ENCODE measurements around the gene DYDC1. TPM values are rescaled to one million over a fixed set of nuclear protein-coding genes. Genes with fewer than 3 reads are reported as not detected.
A peak's percentile ranks its signal among the peaks of the same experiment; 100 is the strongest.

DYDC1 gene
- total and polyA plus RNA-seq, 4 donors, result 0.23 TPM; not detected in 3

DNA sequence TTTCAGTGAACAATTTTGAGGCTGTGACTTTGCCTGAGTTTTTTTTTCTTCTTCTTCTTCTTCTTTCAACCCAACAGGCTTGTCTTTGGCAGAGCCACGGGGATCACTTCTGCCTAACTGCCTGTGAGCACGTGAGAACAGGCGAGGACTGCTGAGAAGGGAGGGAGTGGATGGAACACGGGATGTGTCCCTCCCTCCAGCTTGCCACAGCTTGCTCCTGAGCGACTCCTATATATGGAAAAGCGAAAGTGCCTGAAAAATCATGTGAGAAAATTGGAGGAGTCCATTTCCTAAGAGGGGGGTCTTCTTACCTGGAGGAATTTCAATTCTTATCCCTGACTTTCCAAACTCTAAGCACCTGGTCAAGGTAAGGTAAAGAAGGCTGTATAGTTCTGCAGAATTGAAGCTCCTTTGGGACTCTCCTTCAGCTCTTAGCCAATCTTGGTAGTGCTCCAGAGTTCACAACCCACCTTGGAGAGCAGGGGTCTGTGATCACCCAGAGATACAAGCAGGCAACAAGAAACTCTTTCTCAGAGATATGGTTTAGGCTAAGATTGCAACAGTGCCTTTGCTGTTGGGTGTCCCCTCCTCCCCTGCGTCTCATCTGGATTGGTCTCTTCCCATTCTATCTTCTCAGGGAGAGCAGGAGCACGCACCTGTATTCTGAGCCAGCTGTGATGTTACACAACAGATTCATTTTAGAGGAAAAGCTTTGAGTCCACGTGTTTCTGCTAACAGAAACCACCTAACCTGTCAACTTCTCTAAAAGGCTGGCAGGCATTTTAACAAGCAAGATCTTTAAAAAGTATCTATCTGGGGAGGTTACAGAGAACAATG lies 66.9 kb downstream of the DYDC1 start, which contains the start of gene MAT1A:
MAT1A (minus strand) TSS at position 208 of the 837 bp plus-strand sequence. CDS start 235 bp downstream, outside the sequence.
- H3K27me3 ChIP-seq (ENCODE audit: control insufficient read depth in 4 of 4, insufficient read depth in 4 of 4, low read length in 3 of 4), result no peaks in the 10 kb centered on the region
- 11% methylated on average over 9 of the region's 9 CpGs for WGBS
- H3K9ac ChIP-seq (ENCODE audit: low read depth in 1 of 2, low read length in 2 of 2), result peak within 1 kb of the TSS; percentile 99 to 100
- H3K4me3 ChIP-seq (ENCODE audit: low read depth in 1 of 3, low read length in 3 of 3), result peak within 1 kb of the TSS; percentile 74 to 99 (median 79)
- H3K36me3 ChIP-seq (ENCODE audit: control insufficient read depth in 4 of 4, insufficient read depth in 3 of 4, low read depth in 1 of 4, low read length in 3 of 4), result peaks cover 0 to 28% (median 15%) of the 10 kb centered on the region in 4 donors
- H3K9me3 ChIP-seq (ENCODE audit: control insufficient read depth in 4 of 4, low read length in 3 of 4), result no peaks in the 10 kb centered on the region
- no peak for DNase-seq (ENCODE audit: low spot score)
- H3K27ac ChIP-seq (ENCODE audit: low read depth in 1 of 2, low read length in 2 of 2), result peak within 1 kb of the TSS; percentile 79 to 98
- H3K4me1 ChIP-seq (ENCODE audit: control insufficient read depth in 4 of 4, insufficient read depth in 4 of 4, low read length in 3 of 4), result peaks cover 4 to 37% (median 34%) of the 10 kb centered on the region in 4 donors
- TF ChIP-seq, protein P1, sequence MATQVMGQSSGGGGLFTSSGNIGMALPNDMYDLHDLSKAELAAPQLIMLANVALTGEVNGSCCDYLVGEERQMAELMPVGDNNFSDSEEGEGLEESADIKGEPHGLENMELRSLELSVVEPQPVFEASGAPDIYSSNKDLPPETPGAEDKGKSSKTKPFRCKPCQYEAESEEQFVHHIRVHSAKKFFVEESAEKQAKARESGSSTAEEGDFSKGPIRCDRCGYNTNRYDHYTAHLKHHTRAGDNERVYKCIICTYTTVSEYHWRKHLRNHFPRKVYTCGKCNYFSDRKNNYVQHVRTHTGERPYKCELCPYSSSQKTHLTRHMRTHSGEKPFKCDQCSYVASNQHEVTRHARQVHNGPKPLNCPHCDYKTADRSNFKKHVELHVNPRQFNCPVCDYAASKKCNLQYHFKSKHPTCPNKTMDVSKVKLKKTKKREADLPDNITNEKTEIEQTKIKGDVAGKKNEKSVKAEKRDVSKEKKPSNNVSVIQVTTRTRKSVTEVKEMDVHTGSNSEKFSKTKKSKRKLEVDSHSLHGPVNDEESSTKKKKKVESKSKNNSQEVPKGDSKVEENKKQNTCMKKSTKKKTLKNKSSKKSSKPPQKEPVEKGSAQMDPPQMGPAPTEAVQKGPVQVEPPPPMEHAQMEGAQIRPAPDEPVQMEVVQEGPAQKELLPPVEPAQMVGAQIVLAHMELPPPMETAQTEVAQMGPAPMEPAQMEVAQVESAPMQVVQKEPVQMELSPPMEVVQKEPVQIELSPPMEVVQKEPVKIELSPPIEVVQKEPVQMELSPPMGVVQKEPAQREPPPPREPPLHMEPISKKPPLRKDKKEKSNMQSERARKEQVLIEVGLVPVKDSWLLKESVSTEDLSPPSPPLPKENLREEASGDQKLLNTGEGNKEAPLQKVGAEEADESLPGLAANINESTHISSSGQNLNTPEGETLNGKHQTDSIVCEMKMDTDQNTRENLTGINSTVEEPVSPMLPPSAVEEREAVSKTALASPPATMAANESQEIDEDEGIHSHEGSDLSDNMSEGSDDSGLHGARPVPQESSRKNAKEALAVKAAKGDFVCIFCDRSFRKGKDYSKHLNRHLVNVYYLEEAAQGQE (IDR thresholded peaks at IDR 0.05), result peak; percentile 83
- no peak for TF ChIP-seq NR2F2 (IDR thresholded peaks at IDR 0.05)
- TF ChIP-seq RXRA (IDR thresholded peaks at IDR 0.05), result peak; percentile 39 to 51
- TF ChIP-seq, protein P2, sequence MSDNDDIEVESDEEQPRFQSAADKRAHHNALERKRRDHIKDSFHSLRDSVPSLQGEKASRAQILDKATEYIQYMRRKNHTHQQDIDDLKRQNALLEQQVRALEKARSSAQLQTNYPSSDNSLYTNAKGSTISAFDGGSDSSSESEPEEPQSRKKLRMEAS (IDR thresholded peaks at IDR 0.05), result peak; percentile 82
- peak; percentile 63 for TF ChIP-seq SP1 (IDR thresholded peaks at IDR 0.05)
- TF ChIP-seq, protein P3, sequence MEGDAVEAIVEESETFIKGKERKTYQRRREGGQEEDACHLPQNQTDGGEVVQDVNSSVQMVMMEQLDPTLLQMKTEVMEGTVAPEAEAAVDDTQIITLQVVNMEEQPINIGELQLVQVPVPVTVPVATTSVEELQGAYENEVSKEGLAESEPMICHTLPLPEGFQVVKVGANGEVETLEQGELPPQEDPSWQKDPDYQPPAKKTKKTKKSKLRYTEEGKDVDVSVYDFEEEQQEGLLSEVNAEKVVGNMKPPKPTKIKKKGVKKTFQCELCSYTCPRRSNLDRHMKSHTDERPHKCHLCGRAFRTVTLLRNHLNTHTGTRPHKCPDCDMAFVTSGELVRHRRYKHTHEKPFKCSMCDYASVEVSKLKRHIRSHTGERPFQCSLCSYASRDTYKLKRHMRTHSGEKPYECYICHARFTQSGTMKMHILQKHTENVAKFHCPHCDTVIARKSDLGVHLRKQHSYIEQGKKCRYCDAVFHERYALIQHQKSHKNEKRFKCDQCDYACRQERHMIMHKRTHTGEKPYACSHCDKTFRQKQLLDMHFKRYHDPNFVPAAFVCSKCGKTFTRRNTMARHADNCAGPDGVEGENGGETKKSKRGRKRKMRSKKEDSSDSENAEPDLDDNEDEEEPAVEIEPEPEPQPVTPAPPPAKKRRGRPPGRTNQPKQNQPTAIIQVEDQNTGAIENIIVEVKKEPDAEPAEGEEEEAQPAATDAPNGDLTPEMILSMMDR (IDR thresholded peaks at IDR 0.05; ENCODE audit: low read depth, low read length, missing input control), result peak; percentile 19
- peak; percentile 7 for TF ChIP-seq HNF4G (IDR thresholded peaks at IDR 0.05)
- peak; percentile 67 to 69 for TF ChIP-seq HNF4A (conservative IDR thresholded peaks at IDR 0.05)
- TF ChIP-seq GABPA (IDR thresholded peaks at IDR 0.05 in 1 of 2, conservative IDR thresholded peaks at IDR 0.05 in 1 of 2), result no peak
- TF ChIP-seq RAD21 (IDR thresholded peaks at IDR 0.05), result peak; percentile 50 to 53
- TF ChIP-seq, protein P4, sequence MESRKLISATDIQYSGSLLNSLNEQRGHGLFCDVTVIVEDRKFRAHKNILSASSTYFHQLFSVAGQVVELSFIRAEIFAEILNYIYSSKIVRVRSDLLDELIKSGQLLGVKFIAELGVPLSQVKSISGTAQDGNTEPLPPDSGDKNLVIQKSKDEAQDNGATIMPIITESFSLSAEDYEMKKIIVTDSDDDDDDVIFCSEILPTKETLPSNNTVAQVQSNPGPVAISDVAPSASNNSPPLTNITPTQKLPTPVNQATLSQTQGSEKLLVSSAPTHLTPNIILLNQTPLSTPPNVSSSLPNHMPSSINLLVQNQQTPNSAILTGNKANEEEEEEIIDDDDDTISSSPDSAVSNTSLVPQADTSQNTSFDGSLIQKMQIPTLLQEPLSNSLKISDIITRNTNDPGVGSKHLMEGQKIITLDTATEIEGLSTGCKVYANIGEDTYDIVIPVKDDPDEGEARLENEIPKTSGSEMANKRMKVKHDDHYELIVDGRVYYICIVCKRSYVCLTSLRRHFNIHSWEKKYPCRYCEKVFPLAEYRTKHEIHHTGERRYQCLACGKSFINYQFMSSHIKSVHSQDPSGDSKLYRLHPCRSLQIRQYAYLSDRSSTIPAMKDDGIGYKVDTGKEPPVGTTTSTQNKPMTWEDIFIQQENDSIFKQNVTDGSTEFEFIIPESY (IDR thresholded peaks at IDR 0.05), result peak; percentile 17
- TF ChIP-seq FOXA1 (IDR thresholded peaks at IDR 0.05), result no peak
- TF ChIP-seq YY1 (IDR thresholded peaks at IDR 0.05), result peak; percentile 68
- TF ChIP-seq, protein P5, sequence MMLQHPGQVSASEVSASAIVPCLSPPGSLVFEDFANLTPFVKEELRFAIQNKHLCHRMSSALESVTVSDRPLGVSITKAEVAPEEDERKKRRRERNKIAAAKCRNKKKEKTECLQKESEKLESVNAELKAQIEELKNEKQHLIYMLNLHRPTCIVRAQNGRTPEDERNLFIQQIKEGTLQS (IDR thresholded peaks at IDR 0.05), result no peak
- TF ChIP-seq TAF1 (conservative IDR thresholded peaks at IDR 0.05), result peak; percentile 95
- no peak for TF ChIP-seq FOXA2 (IDR thresholded peaks at IDR 0.05)
- TF ChIP-seq JUND (IDR thresholded peaks at IDR 0.05), result peak; percentile 47 to 48
- TF ChIP-seq EGR1 (IDR thresholded peaks at IDR 0.05; ENCODE audit: low read depth in 2 of 2), result peak in 1 of 2 donors; percentile 13
